ENCODE results near the gene HNRNPUL2. TPM values are rescaled to one million over a fixed set of nuclear protein-coding genes. Genes with fewer than 3 reads are reported as not detected.
A peak's percentile ranks its signal among the peaks of the same experiment; 100 is the strongest.

HNRNPUL2 gene
- total and polyA plus RNA-seq, 2 of the 4 experiments (the other 2 are of a cell fraction): 3.9 to 30.2 TPM

- no peak overlapping the region for H2BK15ac ChIP-seq (ENCODE audit: low read depth, low read length)
Measured at GRCh38 chr11:62708392-62708791, 18.9 kb downstream of the HNRNPUL2 start.

More at GRCh38 chr11:62708392-62708791, 18.9 kb downstream of the HNRNPUL2 start:
- H3K36me3 ChIP-seq (ENCODE audit: control insufficient read depth, insufficient read depth, low read length): peaks cover 18% of the 10 kb centered on the region
- DNase-seq (no peak), ATAC-seq (ENCODE audit: low read depth) (no peak)
- H3K4me1 ChIP-seq (ENCODE audit: control insufficient read depth, insufficient read depth, low read length): peaks cover 17% of the 10 kb centered on the region
- H2BK5ac ChIP-seq (ENCODE audit: low read depth, low read length, poor library complexity, severe bottlenecking): no peak overlapping the region
- CTCF ChIA-PET: no interaction called here
- in situ Hi-C loops (cut with MboI; ENCODE audit: low sequenced_read_pairs) (no loop called here), dilution Hi-C loops (cut with HindIII; ENCODE audit: low sequenced_read_pairs, unreplicated experiment) (no loop called here), intact Hi-C loops (cut with micrococcal nuclease) (no loop called here)
- H3K9me3 ChIP-seq (ENCODE audit: control insufficient read depth, insufficient read depth, low read length): no peaks in the 10 kb centered on the region
- WGBS, 2 experiments (ENCODE audit: extremely low coverage in 2 of 2, insufficient read length in 1 of 2): 83% methylated on average over 2 of the region's 5 CpGs; no CpG with 5 or more reads in 1 of the 2 experiments
- no peak overlapping the region for H2BK120ac ChIP-seq (ENCODE audit: low read depth, low read length)
- peak overlapping the region; percentile 55; the same call in 1 of the 2 replicates for H3K23ac ChIP-seq (ENCODE audit: low read depth, low read length)
- H3K9ac ChIP-seq (ENCODE audit: low read depth, low read length): peak overlapping the region; percentile 82; the same call in 1 of the 2 replicates
- BruUV-seq (replicated peaks): no TSS peak
- POLR2A ChIA-PET (ENCODE audit: unreplicated experiment): no interaction called here
- peak overlapping the region; percentile 97 for H2AK9ac ChIP-seq (replicated peaks; ENCODE audit: low read depth, low read length, poor library complexity)
- peaks cover 20 to 58% of the 10 kb centered on the region in 2 experiments for H3K79me1 ChIP-seq (ENCODE audit: low read depth in 1 of 2, low read length in 2 of 2)
- TF ChIP-seq SMC3 (IDR thresholded peaks at IDR 0.05; ENCODE audit: low read depth, low read length): no peak
- TF ChIP-seq RCOR1 (IDR thresholded peaks at IDR 0.05; ENCODE audit: insufficient replicate concordance, low read length): no peak
- TF ChIP-seq MAZ (IDR thresholded peaks at IDR 0.05; ENCODE audit: borderline replicate concordance, low read depth, low read length): no peak
- no peak for TF ChIP-seq NFE2L2 (IDR thresholded peaks at IDR 0.05; ENCODE audit: low read depth, low read length)
- TF ChIP-seq USF2 (IDR thresholded peaks at IDR 0.05; ENCODE audit: low read depth, low read length): no peak
- no peak for TF ChIP-seq CTCF (conservative IDR thresholded peaks at IDR 0.05; ENCODE audit: low read depth, low read length)
- no peak for TF ChIP-seq FOS (IDR thresholded peaks at IDR 0.05; ENCODE audit: low read depth, low read length)
- TF ChIP-seq CHD1 (IDR thresholded peaks at IDR 0.05; ENCODE audit: low read depth, low read length): no peak
- TF ChIP-seq ELK1 (IDR thresholded peaks at IDR 0.05; ENCODE audit: borderline replicate concordance, low read depth, low read length): no peak
- no peak for TF ChIP-seq MXI1 (IDR thresholded peaks at IDR 0.05; ENCODE audit: borderline replicate concordance, low read depth, low read length)
- no peak for TF ChIP-seq MAFK (IDR thresholded peaks at IDR 0.05; ENCODE audit: low read depth, low read length)
- TF ChIP-seq BHLHE40 (IDR thresholded peaks at IDR 0.05; ENCODE audit: low read depth, low read length): no peak
- no peak for TF ChIP-seq POLR2A (IDR thresholded peaks at IDR 0.05; ENCODE audit: low read depth, low read length)
- TF ChIP-seq RAD21 (IDR thresholded peaks at IDR 0.05; ENCODE audit: low read length): no peak
- no peak for TF ChIP-seq CEBPB (IDR thresholded peaks at IDR 0.05; ENCODE audit: low read depth, low read length)
- no peak for TF ChIP-seq RFX5 (IDR thresholded peaks at IDR 0.05; ENCODE audit: low read depth, low read length)
- H2AFZ ChIP-seq (replicated peaks; ENCODE audit: low read length, poor library complexity): no peak overlapping the region
- peak overlapping the region; percentile 58 for H2AK5ac ChIP-seq (ENCODE audit: low read depth, low read length)
- H4K20me1 ChIP-seq (ENCODE audit: insufficient read depth, low read length): no peaks in the 10 kb centered on the region
- H3K14ac ChIP-seq (replicated peaks; ENCODE audit: low read depth, low read length): peak overlapping the region; percentile 88; the same call in 1 of the 2 replicates
- peak overlapping the region; percentile 86 for H4K5ac ChIP-seq (ENCODE audit: low read depth, low read length)
- H3K18ac ChIP-seq (ENCODE audit: low read depth, low read length): no peak overlapping the region
- H3K4ac ChIP-seq (ENCODE audit: low read depth, low read length): peak overlapping the region; percentile 86; the same call in 1 of the 2 replicates
- no peak overlapping the region for H3K4me3 ChIP-seq (ENCODE audit: insufficient read depth, low read depth, low read length)
- H2BK20ac ChIP-seq (ENCODE audit: low read depth, low read length): no peak overlapping the region
- no peak overlapping the region for H3K56ac ChIP-seq (ENCODE audit: extremely low read depth, insufficient read depth, low read length)
- peak overlapping the region; percentile 86; the same call in 1 of the 2 replicates for H3K27ac ChIP-seq (ENCODE audit: insufficient read depth, low read length)
- H4K91ac ChIP-seq (ENCODE audit: insufficient read depth, low read depth, low read length): peak overlapping the region; percentile 72
- peak overlapping the region; percentile 93 to 97; a peak in 3 of 4 replicates for H4K8ac ChIP-seq (ENCODE audit: low read depth in 2 of 2, low read length in 2 of 2)
- peaks cover 17% of the 10 kb centered on the region for H3K9me1 ChIP-seq (ENCODE audit: insufficient read depth, low read length)
- peak overlapping the region; percentile 86 for H3K4me2 ChIP-seq (ENCODE audit: low read depth, low read length)
- no peaks in the 10 kb centered on the region for H3K27me3 ChIP-seq (ENCODE audit: control insufficient read depth, insufficient read depth, low read length)

Data from IMR-90 (cell line).